DND-41 (cell line): ENCODE data around the gene FGR.

ENCODE experiments used
- EZH2 ChIP-seq: IDR thresholded peaks from 3 replicates; pipeline ENCODE4 v1.6.1; 2012; ENCODE audit warnings: borderline replicate concordance, low read depth, mild to moderate bottlenecking, moderate library complexity, low read length, inconsistent platforms; ENCODE audit not compliant: severe bottlenecking
- TF ChIP-seq, protein P1 (sequence below): IDR thresholded peaks from 2 replicates; pipeline ENCODE4 v1.5.1; 2012; ENCODE audit warnings: borderline replicate concordance, low read length, moderate library complexity, mild to moderate bottlenecking; ENCODE audit not compliant: poor library complexity, severe bottlenecking; ENCODE audit errors: extremely low read depth

DNA sequence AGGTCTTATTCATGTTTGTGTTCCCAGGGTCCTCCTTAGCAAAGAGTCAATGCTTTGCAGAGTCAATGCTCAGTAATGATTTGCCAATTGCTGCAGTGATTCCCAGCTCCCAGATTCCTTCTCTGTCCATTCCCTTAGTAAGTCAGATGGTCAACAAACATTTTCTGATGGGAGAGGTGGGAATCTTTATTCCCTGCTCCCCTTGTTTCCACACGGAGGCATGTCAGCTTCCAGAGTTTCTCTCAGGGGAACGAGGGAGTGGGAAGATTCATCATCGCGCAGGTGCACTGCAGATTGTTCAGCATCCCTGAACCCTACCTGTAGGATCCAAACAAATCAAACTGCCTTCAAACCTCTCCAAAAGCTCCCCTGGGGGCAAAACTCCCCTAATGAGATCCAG lies 23.5 kb downstream of the FGR start:
- TF ChIP-seq, protein P1, sequence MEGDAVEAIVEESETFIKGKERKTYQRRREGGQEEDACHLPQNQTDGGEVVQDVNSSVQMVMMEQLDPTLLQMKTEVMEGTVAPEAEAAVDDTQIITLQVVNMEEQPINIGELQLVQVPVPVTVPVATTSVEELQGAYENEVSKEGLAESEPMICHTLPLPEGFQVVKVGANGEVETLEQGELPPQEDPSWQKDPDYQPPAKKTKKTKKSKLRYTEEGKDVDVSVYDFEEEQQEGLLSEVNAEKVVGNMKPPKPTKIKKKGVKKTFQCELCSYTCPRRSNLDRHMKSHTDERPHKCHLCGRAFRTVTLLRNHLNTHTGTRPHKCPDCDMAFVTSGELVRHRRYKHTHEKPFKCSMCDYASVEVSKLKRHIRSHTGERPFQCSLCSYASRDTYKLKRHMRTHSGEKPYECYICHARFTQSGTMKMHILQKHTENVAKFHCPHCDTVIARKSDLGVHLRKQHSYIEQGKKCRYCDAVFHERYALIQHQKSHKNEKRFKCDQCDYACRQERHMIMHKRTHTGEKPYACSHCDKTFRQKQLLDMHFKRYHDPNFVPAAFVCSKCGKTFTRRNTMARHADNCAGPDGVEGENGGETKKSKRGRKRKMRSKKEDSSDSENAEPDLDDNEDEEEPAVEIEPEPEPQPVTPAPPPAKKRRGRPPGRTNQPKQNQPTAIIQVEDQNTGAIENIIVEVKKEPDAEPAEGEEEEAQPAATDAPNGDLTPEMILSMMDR: no peak
- no peak for TF ChIP-seq EZH2
